GM12872 (cell line): ENCODE measurements around the gene ZBTB33.

Source experiments
- TF ChIP-seq, protein P1 (sequence below): IDR thresholded peaks from 3 replicates; pipeline ENCODE4 v1.5.1; 2011; ENCODE audit warnings: low read depth, mild to moderate bottlenecking, low read length, moderate library complexity; ENCODE audit not compliant: insufficient read depth

The ZBTB33 gene, protein sequence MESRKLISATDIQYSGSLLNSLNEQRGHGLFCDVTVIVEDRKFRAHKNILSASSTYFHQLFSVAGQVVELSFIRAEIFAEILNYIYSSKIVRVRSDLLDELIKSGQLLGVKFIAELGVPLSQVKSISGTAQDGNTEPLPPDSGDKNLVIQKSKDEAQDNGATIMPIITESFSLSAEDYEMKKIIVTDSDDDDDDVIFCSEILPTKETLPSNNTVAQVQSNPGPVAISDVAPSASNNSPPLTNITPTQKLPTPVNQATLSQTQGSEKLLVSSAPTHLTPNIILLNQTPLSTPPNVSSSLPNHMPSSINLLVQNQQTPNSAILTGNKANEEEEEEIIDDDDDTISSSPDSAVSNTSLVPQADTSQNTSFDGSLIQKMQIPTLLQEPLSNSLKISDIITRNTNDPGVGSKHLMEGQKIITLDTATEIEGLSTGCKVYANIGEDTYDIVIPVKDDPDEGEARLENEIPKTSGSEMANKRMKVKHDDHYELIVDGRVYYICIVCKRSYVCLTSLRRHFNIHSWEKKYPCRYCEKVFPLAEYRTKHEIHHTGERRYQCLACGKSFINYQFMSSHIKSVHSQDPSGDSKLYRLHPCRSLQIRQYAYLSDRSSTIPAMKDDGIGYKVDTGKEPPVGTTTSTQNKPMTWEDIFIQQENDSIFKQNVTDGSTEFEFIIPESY

DNA sequence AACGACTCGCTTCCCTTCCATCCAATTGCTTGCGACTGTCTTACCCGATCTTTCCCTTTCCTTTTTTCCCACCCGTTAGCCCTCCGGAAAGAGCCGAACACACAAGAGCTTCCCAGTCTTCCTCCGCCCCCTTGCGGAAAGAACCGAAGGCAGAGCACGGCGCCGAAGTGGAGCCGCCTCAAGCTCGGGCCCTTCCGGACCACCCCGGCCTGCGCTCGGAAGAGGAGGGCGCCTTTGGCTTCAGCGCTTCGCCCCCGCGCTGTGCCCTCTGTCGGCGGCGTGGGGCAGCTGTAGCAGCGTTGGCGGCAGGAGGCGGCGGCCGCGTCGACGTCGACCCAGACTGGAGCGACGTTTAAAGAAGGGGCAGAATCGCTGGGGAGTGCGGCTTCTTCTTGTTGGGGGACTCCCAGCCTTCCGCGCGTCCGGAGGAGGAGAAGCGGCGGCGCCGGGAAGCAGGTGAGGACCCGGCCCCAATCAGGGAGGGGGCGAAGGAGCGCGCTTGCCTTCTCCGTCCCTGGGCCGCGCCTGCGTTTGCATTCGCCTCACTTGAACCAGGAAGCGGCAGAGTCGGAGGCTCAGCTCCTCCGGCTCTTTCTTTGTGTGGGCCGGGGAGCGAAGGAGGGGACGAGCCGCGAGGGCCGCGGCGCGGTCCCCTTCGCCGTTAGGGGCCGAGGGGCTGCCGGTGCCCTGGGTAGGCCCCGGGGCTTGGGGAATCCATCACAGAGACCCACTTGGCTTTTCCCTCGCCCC, at the start of gene ZBTB33:
Gene ZBTB33, plus strand, starts transcription at position 291 of the 750 bp plus-strand sequence. CDS start 2,604 bp downstream, outside the sequence.
- TF ChIP-seq, protein P1, sequence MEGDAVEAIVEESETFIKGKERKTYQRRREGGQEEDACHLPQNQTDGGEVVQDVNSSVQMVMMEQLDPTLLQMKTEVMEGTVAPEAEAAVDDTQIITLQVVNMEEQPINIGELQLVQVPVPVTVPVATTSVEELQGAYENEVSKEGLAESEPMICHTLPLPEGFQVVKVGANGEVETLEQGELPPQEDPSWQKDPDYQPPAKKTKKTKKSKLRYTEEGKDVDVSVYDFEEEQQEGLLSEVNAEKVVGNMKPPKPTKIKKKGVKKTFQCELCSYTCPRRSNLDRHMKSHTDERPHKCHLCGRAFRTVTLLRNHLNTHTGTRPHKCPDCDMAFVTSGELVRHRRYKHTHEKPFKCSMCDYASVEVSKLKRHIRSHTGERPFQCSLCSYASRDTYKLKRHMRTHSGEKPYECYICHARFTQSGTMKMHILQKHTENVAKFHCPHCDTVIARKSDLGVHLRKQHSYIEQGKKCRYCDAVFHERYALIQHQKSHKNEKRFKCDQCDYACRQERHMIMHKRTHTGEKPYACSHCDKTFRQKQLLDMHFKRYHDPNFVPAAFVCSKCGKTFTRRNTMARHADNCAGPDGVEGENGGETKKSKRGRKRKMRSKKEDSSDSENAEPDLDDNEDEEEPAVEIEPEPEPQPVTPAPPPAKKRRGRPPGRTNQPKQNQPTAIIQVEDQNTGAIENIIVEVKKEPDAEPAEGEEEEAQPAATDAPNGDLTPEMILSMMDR, result peak; percentile 57

DNA sequence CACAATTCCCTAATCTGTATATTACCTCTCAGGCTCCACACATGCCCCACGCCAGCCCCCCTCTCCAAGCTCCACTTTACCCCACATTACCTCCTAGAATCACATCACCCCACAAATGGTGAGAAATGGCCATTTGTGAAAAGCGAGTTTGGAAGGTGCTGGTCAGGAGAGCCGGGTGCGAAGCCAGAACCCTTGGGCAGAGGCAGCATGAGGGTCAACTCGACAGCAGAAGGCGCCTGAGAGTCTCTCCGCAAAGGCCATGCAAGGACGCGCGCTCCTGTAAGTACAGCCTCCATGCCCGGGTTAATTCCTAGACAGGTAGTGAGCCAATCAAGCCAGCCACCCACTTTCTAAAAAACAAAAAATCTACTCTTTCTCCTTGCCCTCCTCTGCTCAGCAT, 49.8 kb upstream of the ZBTB33 start:
- TF ChIP-seq, protein P1, result no peak

DNA sequence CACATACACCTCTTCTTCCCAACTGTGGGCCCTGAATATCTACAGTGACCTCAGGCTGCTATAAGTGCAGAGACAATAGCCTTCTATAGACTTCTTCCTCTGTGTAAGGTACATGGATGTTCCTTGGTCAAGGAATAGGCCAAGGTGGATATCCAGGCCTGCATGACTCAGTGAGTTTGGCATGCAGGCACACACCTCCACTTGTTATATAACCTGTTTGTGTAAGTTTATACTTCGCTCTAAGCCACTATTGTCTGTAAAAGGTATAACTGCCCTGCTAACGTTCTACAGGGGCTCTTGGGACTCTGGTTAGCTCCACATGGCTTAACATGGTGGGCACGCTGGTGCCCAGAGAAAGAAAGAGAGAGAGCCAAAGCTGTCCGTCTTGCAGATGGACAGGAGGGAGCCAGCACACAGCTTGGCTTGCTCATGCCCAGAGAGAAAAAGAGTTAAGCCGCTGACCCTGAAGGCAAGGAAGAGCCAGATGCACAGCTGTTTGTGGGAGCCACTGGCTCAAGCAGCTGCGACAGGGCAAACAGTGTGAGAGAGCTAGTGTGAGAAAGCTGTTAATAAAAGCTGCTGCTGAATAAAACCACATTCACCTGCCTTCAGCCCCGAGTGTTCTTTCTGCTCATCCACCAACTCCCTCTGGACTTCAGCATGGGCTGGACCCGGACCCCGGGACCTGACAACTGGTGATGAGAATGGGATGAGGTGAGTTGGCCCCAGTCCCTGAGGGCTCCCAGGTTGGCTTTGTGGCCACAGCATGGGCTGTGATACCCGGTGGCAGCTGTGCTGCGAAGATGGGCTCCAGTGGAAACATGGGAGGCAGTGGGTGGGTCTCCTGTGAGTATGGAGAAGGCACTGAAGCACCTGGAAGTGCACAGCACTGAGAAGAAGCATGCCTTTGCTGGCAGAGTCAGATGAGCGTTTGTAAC, 44.5 kb upstream of the ZBTB33 start:
- TF ChIP-seq, protein P1, result no peak

DNA sequence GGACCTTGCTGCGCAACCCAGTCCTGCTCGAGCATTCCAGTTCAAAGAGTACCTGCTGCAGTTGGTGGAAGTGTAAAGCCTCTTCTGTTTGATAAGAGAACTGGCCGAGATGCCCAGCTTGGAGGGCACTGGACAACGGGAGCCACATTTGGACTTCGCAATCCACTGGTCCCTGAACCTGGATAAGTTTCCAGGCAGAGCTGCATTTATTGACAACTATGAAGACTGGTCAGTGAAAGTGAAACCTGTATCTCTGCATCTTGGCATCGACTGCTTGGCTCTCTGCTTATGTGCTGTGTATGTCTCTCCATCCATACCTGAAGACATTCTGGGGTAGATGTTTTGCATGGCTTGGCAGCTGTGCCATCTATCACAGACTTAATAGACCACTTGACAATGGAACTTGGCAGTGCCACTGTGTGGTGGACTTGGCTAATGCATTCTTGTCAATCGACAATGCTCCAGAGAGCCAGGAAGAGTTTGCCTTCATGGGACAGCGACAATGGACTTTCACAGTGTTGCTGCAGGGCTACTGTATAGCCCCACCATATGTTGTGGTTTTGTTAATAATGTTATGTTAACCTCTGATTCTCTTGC, 43.5 kb upstream of the ZBTB33 start:
- TF ChIP-seq, protein P1, result no peak

DNA sequence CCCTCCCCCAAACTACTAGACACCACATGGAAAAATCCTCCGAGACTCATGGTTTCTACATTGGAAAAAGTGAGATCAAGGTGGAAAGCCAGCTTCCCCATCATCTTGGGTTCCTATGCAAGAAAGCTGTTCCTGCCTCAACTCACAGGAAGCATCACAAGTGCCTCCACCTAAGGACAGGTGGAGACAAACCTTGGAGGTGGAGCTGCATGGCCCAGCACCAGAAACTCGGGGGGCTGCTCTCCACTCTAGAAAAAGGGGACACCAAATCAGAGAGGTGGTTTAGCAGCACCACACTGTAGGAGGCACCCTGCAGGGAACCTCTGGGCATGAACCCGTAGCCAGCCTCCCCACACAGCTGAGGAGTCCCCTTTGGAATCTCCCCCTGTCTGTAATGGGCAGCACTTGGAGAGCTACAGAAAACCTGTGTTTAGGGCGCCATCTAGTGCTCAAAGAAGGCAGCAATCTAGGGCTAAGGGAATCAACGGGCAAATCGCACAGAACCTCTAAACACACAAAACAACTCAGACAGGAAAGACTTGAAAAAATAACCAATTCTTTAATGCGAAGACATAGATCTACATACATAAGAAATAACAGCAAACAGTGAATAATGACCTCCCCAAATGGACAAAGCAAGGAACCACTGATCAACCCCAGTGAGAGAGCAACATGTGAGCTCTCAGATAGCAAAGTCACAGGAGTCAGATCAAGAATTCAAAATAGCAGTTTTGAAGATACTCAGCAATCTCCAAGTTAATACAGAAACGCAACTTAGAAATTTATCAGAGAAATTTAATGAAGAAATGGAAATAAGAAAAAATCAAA, 37.0 kb upstream of the ZBTB33 start:
- TF ChIP-seq, protein P1, result peak; percentile 71

DNA sequence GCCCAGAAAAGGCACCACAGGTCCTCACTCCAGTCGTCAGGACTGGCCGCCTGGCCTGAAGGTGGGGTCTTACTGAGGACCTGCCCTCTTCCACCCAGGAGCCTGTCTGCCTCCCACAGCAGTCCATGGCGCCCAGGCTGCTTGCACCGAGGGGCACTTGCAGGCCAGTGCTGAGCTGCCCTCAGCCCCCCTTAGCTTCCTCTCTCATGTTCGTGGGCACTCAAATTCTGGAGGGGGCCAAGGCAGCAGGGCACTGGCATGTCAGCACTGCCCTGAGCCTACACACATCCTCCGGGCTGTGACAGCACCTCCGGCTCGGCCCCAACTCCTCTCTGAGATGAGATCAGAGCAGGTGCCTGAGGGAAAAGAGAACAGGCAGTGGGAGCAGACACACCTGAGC, 27.2 kb upstream of the ZBTB33 start:
- TF ChIP-seq, protein P1, result no peak
